BJ (cell line): ENCODE data around the gene AARS1. TPM values are rescaled to one million over a fixed set of nuclear protein-coding genes. Genes with fewer than 3 reads are reported as not detected.
"Not testable (repeated sequence)": the region's sequence is repeated elsewhere in the genome, so short reads cannot be mapped to it uniquely, and the experiment has no call there.

Source experiments
- CTCF ChIA-PET: fragments of 350-600 bp; formaldehyde crosslinking; extraction: SDS; loops from one replicate; lab custom pipeline; 2021; ENCODE audit warnings: antibody characterized with exemption, inconsistent platforms; lab: Yijun Ruan, JAX
- POLR2A ChIA-PET: fragments of 300-600 bp; sonication (Branson Sonifier 250); formaldehyde crosslinking; extraction: SDS; loops from one replicate; lab custom pipeline; 2021; ENCODE audit warnings: antibody characterized with exemption; lab: Charles Lee
- DNase-seq: peaks from one replicate; pipeline ENCODE4 v3.0.0-alpha.2; 2011; ENCODE audit warnings: low read depth
- H3K27me3 ChIP-seq: 2 replicates; pipeline ENCODE4 v1.6.0; 2011; ENCODE audit warnings: low read length; ENCODE audit not compliant: control insufficient read depth, insufficient read depth
- H3K36me3 ChIP-seq: 2 replicates; pipeline ENCODE4 v1.5.1; 2011; ENCODE audit warnings: low read length; ENCODE audit not compliant: control insufficient read depth, insufficient read depth
- H3K4me3 ChIP-seq: 2 replicates; pipeline ENCODE4 v1.5.1; 2011; ENCODE audit warnings: low read depth, mild to moderate bottlenecking, control low read depth, low read length
- polyA plus RNA-seq: library from polyadenylated mRNA; depleted of rRNA; stranded (reverse); fragments of >200 nt; gene quantifications from 2 replicates; pipeline ENCODE4 v1.2.3, GENCODE V29; 2011
- TF ChIP-seq, protein P1 (sequence below): IDR thresholded peaks from 2 replicates; pipeline ENCODE4 v1.5.1; 2011; ENCODE audit warnings: low read depth, mild to moderate bottlenecking, control low read depth, inconsistent platforms, low read length, moderate library complexity; ENCODE audit not compliant: insufficient read depth

The AARS1 gene
- polyA plus RNA-seq, 1 experiment, result 234 TPM

DNA sequence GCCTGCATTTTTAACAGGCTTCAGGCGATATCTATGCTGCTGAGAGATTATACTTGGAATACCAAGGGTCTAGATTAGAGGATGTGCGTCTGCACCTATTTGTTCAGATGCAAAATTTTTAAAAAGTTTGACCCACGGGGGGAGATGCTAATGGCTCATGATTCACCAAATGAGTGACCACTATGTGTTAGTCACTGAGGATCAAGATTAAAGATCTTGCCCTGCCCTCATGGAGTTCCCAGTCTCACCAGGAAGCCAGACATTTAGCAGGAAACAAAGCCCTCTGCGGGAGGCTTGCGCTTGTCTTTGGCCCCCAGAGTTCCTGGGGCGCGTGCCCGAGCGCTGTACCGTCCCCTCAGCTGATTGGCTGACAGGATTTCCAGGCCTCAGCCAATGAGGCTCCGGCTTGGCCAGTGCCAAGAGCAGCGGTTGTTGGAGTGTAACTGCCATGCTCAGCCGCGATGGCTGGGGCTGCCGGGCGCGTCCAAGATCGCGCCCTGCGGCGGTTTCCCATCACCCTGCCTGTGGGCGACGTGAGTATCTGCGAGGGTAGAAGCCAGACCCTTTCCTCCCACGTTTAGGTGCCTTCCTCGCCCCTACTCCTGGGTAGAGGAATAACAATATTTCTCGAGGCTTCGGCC, 5.2 kb upstream of the AARS1 start:
- H3K27me3 ChIP-seq, result no peaks in the 10 kb centered on the region
- no peaks in the 10 kb centered on the region for H3K36me3 ChIP-seq
- TF ChIP-seq, protein P1, sequence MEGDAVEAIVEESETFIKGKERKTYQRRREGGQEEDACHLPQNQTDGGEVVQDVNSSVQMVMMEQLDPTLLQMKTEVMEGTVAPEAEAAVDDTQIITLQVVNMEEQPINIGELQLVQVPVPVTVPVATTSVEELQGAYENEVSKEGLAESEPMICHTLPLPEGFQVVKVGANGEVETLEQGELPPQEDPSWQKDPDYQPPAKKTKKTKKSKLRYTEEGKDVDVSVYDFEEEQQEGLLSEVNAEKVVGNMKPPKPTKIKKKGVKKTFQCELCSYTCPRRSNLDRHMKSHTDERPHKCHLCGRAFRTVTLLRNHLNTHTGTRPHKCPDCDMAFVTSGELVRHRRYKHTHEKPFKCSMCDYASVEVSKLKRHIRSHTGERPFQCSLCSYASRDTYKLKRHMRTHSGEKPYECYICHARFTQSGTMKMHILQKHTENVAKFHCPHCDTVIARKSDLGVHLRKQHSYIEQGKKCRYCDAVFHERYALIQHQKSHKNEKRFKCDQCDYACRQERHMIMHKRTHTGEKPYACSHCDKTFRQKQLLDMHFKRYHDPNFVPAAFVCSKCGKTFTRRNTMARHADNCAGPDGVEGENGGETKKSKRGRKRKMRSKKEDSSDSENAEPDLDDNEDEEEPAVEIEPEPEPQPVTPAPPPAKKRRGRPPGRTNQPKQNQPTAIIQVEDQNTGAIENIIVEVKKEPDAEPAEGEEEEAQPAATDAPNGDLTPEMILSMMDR, result no peak
- POLR2A ChIA-PET, result no interaction called here
- CTCF ChIA-PET, result no interaction called here
- H3K4me3 ChIP-seq, result no peak overlapping the region
- DNase-seq, result no peak

DNA sequence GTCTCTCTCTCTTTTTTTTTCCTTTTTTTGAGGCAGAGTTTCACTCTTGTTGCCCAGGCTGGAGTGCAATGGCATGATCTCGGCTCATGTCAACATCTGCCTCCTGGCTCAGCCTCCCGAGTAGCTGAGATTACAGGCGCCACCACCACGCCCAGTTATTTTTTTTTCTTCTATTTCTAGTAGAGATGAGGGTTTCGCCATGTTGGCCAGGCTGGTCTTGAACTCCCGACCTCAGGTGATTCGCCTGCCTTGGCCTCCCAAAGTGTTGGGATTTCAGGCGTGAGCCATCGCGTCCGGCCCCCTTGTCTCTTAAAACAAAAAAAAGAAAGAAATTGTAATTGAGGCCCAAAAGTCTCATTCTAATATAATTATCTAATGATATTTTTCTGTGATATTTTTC, 2.8 kb upstream of the AARS1 start:
- H3K4me3 ChIP-seq, H3K27me3 ChIP-seq, H3K36me3 ChIP-seq, DNase-seq, POLR2A ChIA-PET: not testable (repeated sequence)
- CTCF ChIA-PET, result interaction anchor here (0.6 kb wide), 1 partner anchor 749 kb away, joined by 3 read pairs; no protein-coding TSS in a partner anchor

DNA sequence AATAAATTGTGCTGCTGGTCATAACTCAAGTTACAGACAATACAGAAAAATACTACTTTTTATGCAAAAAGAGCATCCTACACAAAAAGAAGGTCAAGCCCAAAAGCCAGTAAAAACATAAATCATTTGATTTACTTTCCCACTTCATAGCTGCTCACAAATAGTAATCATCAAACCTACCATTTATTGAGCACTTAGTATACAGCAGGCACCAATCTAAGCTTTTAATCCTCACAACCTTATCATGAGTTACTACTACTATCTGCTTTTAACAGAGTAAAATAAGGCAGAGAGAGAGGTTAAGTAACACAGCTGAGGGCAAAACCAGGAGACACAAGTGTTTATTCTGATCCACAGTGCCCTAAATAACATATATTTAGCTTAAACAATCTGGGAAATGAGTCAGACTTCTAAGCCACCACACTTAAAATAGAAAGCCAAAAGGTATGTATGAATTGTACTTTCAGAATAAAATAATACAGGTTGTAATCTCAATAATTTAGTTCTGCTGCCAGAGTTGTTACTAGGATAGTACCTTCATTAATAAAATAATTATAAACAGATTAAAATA, 1.7 kb upstream of the AARS1 start:
- ChIA-PET POLR2A (no interaction called here), CTCF (interaction anchor here (1.2 kb wide), 1 partner anchor 41 kb away, joined by 3 read pairs; no protein-coding TSS in a partner anchor)
- H3K27me3 ChIP-seq, result no peaks in the 10 kb centered on the region
- no peaks in the 10 kb centered on the region; the same call in 1 of the 2 replicates for H3K36me3 ChIP-seq
- no peak for DNase-seq
- no peak overlapping the region for H3K4me3 ChIP-seq
- TF ChIP-seq, protein P1, result no peak

DNA sequence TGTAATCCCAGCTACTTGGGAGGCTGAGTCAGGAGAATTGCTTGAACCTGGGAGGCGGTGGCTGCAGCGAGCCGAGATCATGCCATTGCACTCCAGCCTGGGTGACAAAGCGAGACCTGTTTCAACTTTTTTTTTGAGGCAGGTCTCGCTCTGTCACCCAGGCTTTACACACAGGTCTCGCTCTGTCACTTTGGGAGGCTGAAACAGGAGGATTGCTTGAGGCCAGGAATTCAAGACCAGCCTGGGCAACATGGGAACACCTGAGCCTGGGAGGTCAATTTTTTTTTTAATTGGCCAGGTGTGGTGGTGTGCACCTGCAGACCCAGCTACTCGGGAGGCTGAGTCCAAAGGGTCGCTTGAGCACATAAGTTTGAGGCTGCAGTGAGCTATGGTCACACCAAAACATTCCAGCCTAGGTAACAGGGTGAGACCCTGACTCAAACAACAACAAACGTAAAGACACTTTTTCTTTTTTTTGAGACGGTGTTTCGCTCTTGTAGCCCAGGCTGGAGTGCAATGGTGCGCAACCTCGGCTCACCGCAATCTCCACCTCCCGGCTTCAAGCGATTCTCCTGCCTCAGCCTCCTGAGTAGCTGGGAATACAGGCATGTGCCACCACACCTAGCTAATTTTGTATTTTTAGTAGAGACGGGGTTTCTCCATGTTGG, 1.9 kb downstream of the AARS1 start:
- peaks cover 11% of the 10 kb centered on the region for H3K36me3 ChIP-seq
- H3K27me3 ChIP-seq, DNase-seq, POLR2A ChIA-PET: not testable (repeated sequence)
- CTCF ChIA-PET, result interaction anchor here (0.6 to 1.2 kb wide), 3 partner anchors 10 to 28 kb away, joined by 3 read pairs; no protein-coding TSS in a partner anchor
- H3K4me3 ChIP-seq, result peak overlapping the region; percentile 81

DNA sequence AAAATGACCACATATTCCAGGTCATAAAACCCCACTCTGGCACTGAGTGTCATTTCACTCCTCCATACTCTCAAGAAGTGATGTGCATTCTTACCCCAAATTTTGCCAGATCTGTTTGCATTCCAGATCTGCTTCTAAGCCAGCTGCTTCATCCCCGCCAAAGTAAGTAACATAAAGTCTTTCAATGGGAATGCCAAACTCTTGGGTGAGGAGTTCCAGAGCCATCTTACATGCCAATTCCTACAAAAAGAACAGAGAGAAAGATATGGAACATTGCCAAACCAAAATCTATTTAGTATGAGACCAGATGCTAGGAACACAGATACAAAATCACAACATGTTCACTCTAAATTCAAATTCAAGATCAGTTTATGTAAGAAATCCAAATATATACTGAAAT, 12.9 kb downstream of the AARS1 start:
- ChIA-PET CTCF (interaction anchor here (2.7 kb wide), 1 partner anchor 9 kb away, joined by 10 read pairs; no protein-coding TSS in a partner anchor), POLR2A (no interaction called here)
- no peak for DNase-seq

More for the DNA sequence above, 12.9 kb downstream of the AARS1 start:
- TF ChIP-seq, protein P1, result no peak
- peaks cover 34% of the 10 kb centered on the region for H3K36me3 ChIP-seq
- no peak overlapping the region for H3K4me3 ChIP-seq
- no peaks in the 10 kb centered on the region for H3K27me3 ChIP-seq
